Measurements from ENCODE around the gene GHRL. TPM values are rescaled to one million over a fixed set of nuclear protein-coding genes. Genes with fewer than 3 reads are reported as not detected.

The GHRL gene
- total and polyA plus RNA-seq, 2 of the 4 experiments (the other 2 are of a cell fraction): 0.27 TPM; not detected in 1

GRCh38 chr3:10338164-10338470, 45.4 kb upstream of the GHRL start:
- ChIA-PET CTCF (no interaction called here), POLR2A (ENCODE audit: unreplicated experiment) (no interaction called here)
- Histone ChIP-seq H3K4ac (ENCODE audit: low read depth, low read length) (no peak overlapping the region), H3K4me2 (ENCODE audit: low read depth, low read length) (no peak overlapping the region), H2AK5ac (ENCODE audit: low read depth, low read length) (no peak overlapping the region), H2BK15ac (ENCODE audit: low read depth, low read length) (no peak overlapping the region), H3K9me3 (ENCODE audit: control insufficient read depth, insufficient read depth, low read length) (no peaks in the 10 kb centered on the region), H4K20me1 (ENCODE audit: insufficient read depth, low read length) (no peaks in the 10 kb centered on the region), H2BK120ac (ENCODE audit: low read depth, low read length) (no peak overlapping the region), H3K9me1 (ENCODE audit: insufficient read depth, low read length) (no peaks in the 10 kb centered on the region), H3K14ac (replicated peaks; ENCODE audit: low read depth, low read length) (no peak overlapping the region), H4K8ac (ENCODE audit: low read depth in 2 of 2, low read length in 2 of 2) (no peak overlapping the region), H3K27ac (ENCODE audit: insufficient read depth, low read length) (no peak overlapping the region), H3K79me1 (ENCODE audit: low read depth in 1 of 2, low read length in 2 of 2) (no peaks in the 10 kb centered on the region), H3K9ac (ENCODE audit: low read depth, low read length) (no peak overlapping the region), H2AK9ac (replicated peaks; ENCODE audit: low read depth, low read length, poor library complexity) (no peak overlapping the region), H3K36me3 (ENCODE audit: control insufficient read depth, insufficient read depth, low read length) (no peaks in the 10 kb centered on the region), H3K4me1 (ENCODE audit: control insufficient read depth, insufficient read depth, low read length) (no peaks in the 10 kb centered on the region), H4K91ac (ENCODE audit: insufficient read depth, low read depth, low read length) (no peak overlapping the region), H4K5ac (ENCODE audit: low read depth, low read length) (no peak overlapping the region), H2BK20ac (ENCODE audit: low read depth, low read length) (no peak overlapping the region), H2AFZ (replicated peaks; ENCODE audit: low read length, poor library complexity) (no peak overlapping the region), H3K27me3 (ENCODE audit: control insufficient read depth, insufficient read depth, low read length) (peaks cover 37% of the 10 kb centered on the region), H3K56ac (ENCODE audit: extremely low read depth, insufficient read depth, low read length) (no peak overlapping the region), H3K18ac (ENCODE audit: low read depth, low read length) (no peak overlapping the region), H3K4me3 (ENCODE audit: insufficient read depth, low read depth, low read length) (no peak overlapping the region), H3K23ac (ENCODE audit: low read depth, low read length) (no peak overlapping the region), H2BK5ac (ENCODE audit: low read depth, low read length, poor library complexity, severe bottlenecking) (no peak overlapping the region)
- no peak for ATAC-seq (ENCODE audit: low read depth)
- intact Hi-C loops (cut with micrococcal nuclease): no loop called here
- in situ Hi-C loops (cut with MboI; ENCODE audit: low sequenced_read_pairs): no loop called here
- dilution Hi-C loops (cut with HindIII; ENCODE audit: low sequenced_read_pairs, unreplicated experiment): no loop called here
- no peak for DNase-seq
- TF ChIP-seq RFX5 (IDR thresholded peaks at IDR 0.05; ENCODE audit: low read depth, low read length) (no peak), FOS (IDR thresholded peaks at IDR 0.05; ENCODE audit: low read depth, low read length) (no peak), CHD1 (IDR thresholded peaks at IDR 0.05; ENCODE audit: low read depth, low read length) (no peak), RCOR1 (IDR thresholded peaks at IDR 0.05; ENCODE audit: insufficient replicate concordance, low read length) (no peak), USF2 (IDR thresholded peaks at IDR 0.05; ENCODE audit: low read depth, low read length) (no peak), NFE2L2 (IDR thresholded peaks at IDR 0.05; ENCODE audit: low read depth, low read length) (no peak), POLR2A (IDR thresholded peaks at IDR 0.05; ENCODE audit: low read depth, low read length) (no peak), BHLHE40 (IDR thresholded peaks at IDR 0.05; ENCODE audit: low read depth, low read length) (no peak), CEBPB (IDR thresholded peaks at IDR 0.05; ENCODE audit: low read depth, low read length) (no peak), RAD21 (IDR thresholded peaks at IDR 0.05; ENCODE audit: low read length) (no peak), MAZ (IDR thresholded peaks at IDR 0.05; ENCODE audit: borderline replicate concordance, low read depth, low read length) (no peak), ELK1 (IDR thresholded peaks at IDR 0.05; ENCODE audit: borderline replicate concordance, low read depth, low read length) (no peak), MAFK (IDR thresholded peaks at IDR 0.05; ENCODE audit: low read depth, low read length) (no peak), CTCF (conservative IDR thresholded peaks at IDR 0.05; ENCODE audit: low read depth, low read length) (no peak), SMC3 (IDR thresholded peaks at IDR 0.05; ENCODE audit: low read depth, low read length) (no peak)
- BruUV-seq (replicated peaks): no TSS peak
- 100% methylated on average over 1 of the region's 16 CpGs; no CpG with 5 or more reads in 1 of the 2 experiments for WGBS, 2 experiments (ENCODE audit: extremely low coverage in 2 of 2, insufficient read length in 1 of 2)

Measured in IMR-90 (cell line).